Immature natural killer cell (primary cell): ENCODE measurements around the gene FAR2. TPM values are rescaled to one million over a fixed set of nuclear protein-coding genes. Genes with fewer than 3 reads are reported as not detected.
"Not testable (repeated sequence)": the region's sequence is repeated elsewhere in the genome, so short reads cannot be mapped to it uniquely, and the experiment has no call there.

Experiments used
- DNase-seq, 3 donors: peaks; one replicate each; pipeline ENCODE4 v3.0.0; 2022; ENCODE audit warnings: mixed read lengths in 1 of 3
- H3K27ac Mint-ChIP-seq, 6 donors: one replicate each; pipeline ENCODE4 v1.8.0; 2020; ENCODE audit warnings: mixed read lengths in 6 of 6, mild to moderate bottlenecking in 5 of 6, inconsistent platforms in 4 of 6, moderate library complexity in 3 of 6
- H3K27me3 Mint-ChIP-seq, 3 donors: one replicate each; pipeline ENCODE4 v1.8.0; 2020 to 2021; ENCODE audit warnings: low read depth in 3 of 3, mild to moderate bottlenecking in 3 of 3, mixed read lengths in 3 of 3, moderate library complexity in 3 of 3, inconsistent platforms in 1 of 3
- H3K36me3 Mint-ChIP-seq, 3 donors: one replicate each; pipeline ENCODE4 v1.8.0; 2020; ENCODE audit warnings: mixed read lengths in 3 of 3, inconsistent platforms in 2 of 3, mild to moderate bottlenecking in 2 of 3
- H3K4me1 Mint-ChIP-seq, 2 donors: one replicate each; pipeline ENCODE4 v1.8.0; 2020; ENCODE audit warnings: inconsistent platforms in 2 of 2, mild to moderate bottlenecking in 2 of 2, mixed read lengths in 2 of 2, moderate library complexity in 1 of 2
- H3K4me3 Mint-ChIP-seq, 5 donors: one replicate each; pipeline ENCODE4 v1.8.0; 2020; ENCODE audit warnings: mild to moderate bottlenecking in 5 of 5, mixed read lengths in 5 of 5, inconsistent platforms in 3 of 5, moderate library complexity in 3 of 5
- H3K9me3 Mint-ChIP-seq, 6 donors: one replicate each; pipeline ENCODE4 v1.8.0; 2020; ENCODE audit warnings: mild to moderate bottlenecking in 6 of 6, mixed read lengths in 6 of 6, inconsistent platforms in 4 of 6, moderate library complexity in 3 of 6
- polyA plus RNA-seq, 3 donors: library from polyadenylated mRNA; unstranded; fragments of 300-500 nt; fragmentation: Illumina TruSeq; gene quantifications; one replicate each; pipeline ENCODE4 v1.2.3, GENCODE V29; 2021

Gene FAR2
- polyA plus RNA-seq, 3 donors from 2014 or later, result 1.5 to 1.8 TPM; not detected in 1

DNA sequence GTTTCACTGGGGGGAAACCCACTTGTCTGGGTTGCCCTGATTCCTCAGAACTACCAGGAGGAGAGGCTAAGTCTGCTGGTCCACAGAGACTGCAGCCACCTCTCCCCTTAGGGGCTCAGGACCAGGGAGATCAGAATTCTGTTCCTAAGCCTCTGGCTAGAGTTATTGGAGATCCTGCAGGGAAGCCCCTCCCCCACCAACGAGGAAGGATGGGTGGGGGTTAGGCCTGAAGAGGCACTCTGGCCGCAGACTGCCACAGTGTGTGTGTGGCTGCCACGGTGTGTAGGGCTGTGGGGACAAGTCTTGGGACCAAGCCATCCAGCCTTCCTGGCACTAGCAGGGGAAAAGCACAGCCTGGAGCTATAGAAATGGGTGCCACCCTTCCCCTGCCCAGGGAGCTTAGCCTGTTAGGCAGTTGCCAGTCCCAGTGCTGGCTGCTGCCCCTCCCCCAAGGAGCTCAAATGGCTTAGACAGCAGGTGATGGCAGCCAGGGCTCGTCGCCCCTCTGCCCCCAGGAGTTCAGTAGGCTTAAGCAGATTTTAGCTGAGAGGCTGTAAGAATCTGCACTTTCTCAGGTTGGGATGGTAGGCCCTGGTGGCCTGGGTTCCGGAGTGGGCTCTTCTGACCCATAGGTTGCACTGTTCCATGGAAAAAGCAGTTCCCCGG is 124.2 kb downstream of the FAR2 start:
- no peak for DNase-seq
- H3K4me3 Mint-ChIP-seq, result no peak overlapping the region
- H3K27ac Mint-ChIP-seq, result no peak overlapping the region
- no peaks in the 10 kb centered on the region for H3K9me3 Mint-ChIP-seq
- no peaks in the 10 kb centered on the region for H3K4me1 Mint-ChIP-seq
- H3K36me3 Mint-ChIP-seq, result peaks cover 0 to 3% (median 0%) of the 10 kb centered on the region in 3 donors
- no peaks in the 10 kb centered on the region for H3K27me3 Mint-ChIP-seq

DNA sequence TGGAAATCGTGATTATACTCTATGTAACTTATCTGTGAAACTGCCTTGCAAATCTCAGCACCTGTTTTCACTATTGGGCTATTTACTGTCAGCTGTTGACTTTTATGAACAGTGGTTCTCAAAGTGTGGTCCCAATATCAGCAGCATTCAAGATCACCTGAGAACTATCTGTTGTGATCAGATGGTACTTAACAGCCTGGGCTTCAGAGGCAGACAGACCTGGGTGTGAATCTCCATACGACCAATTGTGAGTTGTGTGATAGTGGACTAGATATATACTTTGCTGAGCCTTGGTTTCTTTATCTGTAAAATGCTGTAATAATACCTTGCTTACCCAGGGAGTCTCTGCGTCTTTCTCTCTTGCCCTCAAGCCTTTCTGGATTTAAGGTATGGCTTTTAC is 126.8 kb downstream of the FAR2 start:
- no peaks in the 10 kb centered on the region for H3K27me3 Mint-ChIP-seq
- H3K27ac Mint-ChIP-seq, result no peak overlapping the region
- DNase-seq, result no peak
- no peaks in the 10 kb centered on the region for H3K4me1 Mint-ChIP-seq
- H3K4me3 Mint-ChIP-seq, result no peak overlapping the region
- peaks cover 0 to 3% (median 0%) of the 10 kb centered on the region in 3 donors for H3K36me3 Mint-ChIP-seq
- H3K9me3 Mint-ChIP-seq, result no peaks in the 10 kb centered on the region

DNA sequence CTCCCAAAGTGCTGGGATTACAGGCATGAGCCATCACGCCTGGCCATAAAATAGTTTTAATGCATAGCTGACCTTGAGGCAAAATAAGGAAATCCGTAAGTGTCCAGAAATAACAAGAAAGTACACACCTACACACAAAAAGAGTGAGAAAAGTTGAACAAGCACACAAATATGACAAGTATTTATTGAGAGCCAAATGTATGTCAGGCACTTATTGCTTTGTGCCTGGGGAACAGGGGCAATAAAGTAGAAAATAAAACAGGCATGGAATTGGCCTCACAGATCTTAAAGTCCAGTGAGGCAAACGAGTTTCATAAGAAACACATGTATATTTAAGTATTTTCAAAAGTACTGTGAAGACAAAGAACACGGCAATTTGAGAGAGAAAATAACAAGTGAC is 128.2 kb downstream of the FAR2 start:
- Mint-ChIP-seq H3K4me1 (no peaks in the 10 kb centered on the region), H3K9me3 (no peaks in the 10 kb centered on the region), H3K36me3 (peaks cover 0 to 3% (median 0%) of the 10 kb centered on the region in 3 donors), H3K27me3 (no peaks in the 10 kb centered on the region), H3K27ac (no peak overlapping the region), H3K4me3 (no peak overlapping the region)
- no peak for DNase-seq

DNA sequence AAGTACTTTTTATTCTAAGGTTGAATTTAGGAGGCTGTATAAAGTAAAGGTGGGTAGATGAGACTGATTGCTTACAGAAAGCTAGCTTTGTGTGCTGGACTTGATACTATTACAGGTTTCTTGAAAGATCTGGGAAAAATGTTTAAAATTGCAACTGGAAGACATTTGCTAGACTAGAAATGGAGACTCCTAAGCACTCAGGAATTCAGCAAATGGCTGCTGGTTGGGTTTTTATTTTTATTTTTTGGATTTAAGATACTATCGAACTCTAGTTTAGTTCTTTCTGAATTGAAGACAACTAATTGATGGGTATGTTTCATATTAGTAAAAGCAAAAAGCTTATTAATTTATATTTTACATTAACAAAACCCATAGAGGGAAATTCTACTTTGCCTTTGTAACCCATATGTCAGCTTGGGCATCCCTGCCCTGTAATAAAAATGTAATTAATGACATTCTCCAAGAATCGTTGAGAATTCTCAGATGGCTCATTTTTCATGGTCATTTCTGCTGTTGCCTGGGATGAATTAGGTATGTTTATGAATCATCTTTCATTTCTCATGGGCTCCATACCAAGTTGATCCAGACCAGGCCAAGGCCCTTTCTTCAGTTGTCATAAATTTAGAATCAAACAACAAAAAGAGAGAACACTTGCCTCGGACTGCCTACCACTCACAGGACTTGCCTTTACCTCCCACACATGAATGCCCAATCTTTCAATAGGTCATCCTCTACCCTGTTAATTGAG is 129.8 kb downstream of the FAR2 start:
- H3K9me3 Mint-ChIP-seq, result no peaks in the 10 kb centered on the region
- H3K27me3 Mint-ChIP-seq, result no peaks in the 10 kb centered on the region
- no peak for DNase-seq
- H3K4me1 Mint-ChIP-seq, result no peaks in the 10 kb centered on the region
- H3K27ac Mint-ChIP-seq, result no peak overlapping the region
- no peak overlapping the region for H3K4me3 Mint-ChIP-seq
- H3K36me3 Mint-ChIP-seq, result peaks cover 0 to 3% (median 0%) of the 10 kb centered on the region in 3 donors

DNA sequence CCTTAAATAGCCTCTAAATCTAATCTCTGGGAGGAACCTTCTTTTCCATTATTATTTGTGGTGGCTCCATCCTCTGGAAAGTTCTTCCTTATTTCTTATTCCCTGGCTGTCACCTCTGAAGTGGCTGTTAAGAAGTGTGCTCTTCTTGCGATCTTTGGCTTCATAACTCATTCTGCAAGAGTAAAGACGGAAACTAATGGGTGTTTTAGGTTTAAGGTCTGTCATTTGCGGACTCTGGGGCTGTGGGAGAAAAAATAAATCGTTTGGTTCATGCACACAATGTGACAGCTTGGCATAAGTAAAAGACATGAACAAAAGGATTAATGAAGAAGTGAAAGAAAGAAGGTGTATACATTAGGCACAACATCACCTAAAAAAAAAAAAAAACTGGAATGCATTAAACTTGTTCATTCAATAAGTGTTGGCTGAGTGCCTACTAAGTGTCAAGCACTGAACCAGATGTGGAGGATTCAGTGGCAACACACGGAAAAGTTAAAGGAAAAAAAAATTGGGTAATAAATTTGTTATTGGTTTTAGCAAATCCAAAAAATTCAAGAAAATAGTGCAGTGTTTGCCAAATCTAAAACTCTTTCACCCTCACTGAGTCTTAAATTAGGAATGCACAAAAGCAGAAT is 132.4 kb downstream of the FAR2 start:
- H3K27ac Mint-ChIP-seq, result no peak overlapping the region

DNA sequence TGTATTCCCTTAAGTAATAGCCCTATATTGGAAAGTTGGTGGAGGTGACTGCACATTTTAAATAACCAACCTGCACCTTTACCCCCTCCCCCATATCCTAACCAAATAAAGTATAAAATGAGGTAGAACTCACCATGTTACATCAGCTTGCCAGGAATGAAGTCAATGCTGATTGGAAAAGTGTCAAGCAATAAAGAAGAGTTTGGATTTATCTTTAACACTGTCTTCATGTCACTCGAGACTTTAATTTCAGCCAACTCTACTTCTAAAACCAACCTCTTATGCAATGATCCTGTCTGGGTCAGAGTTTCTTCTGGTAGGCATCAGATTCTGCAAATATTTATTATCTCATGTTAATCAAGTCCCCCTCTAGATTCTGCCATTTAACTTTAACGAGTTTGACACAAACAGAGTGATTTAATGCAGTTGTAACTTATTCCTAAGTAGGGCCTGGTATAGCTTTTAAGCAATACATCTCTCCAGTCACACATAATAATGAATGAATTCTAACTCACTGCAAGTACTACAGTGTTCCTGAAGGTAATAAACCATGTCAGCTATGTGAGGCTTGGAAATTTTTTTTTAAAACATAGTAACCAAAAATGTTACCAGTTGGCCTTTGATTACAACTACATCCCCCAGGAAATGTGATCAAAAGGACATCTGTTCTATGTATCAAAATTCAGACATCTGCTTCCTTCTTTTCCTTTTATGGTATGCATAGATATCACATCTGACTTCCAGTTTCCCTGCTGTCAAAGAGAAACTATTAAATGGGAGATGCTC is 133.1 kb downstream of the FAR2 start:
- no peaks in the 10 kb centered on the region for H3K36me3 Mint-ChIP-seq
- no peaks in the 10 kb centered on the region for H3K27me3 Mint-ChIP-seq
- no peaks in the 10 kb centered on the region for H3K4me1 Mint-ChIP-seq
- H3K27ac Mint-ChIP-seq, result no peak overlapping the region
- no peak overlapping the region for H3K4me3 Mint-ChIP-seq
- no peaks in the 10 kb centered on the region for H3K9me3 Mint-ChIP-seq
- no peak for DNase-seq

More for the DNA sequence above, 132.4 kb downstream of the FAR2 start:
- Mint-ChIP-seq H3K4me3 (no peak overlapping the region), H3K27me3 (no peaks in the 10 kb centered on the region), H3K36me3 (no peaks in the 10 kb centered on the region), H3K4me1 (no peaks in the 10 kb centered on the region), H3K9me3 (no peaks in the 10 kb centered on the region)
- DNase-seq, result no peak

DNA sequence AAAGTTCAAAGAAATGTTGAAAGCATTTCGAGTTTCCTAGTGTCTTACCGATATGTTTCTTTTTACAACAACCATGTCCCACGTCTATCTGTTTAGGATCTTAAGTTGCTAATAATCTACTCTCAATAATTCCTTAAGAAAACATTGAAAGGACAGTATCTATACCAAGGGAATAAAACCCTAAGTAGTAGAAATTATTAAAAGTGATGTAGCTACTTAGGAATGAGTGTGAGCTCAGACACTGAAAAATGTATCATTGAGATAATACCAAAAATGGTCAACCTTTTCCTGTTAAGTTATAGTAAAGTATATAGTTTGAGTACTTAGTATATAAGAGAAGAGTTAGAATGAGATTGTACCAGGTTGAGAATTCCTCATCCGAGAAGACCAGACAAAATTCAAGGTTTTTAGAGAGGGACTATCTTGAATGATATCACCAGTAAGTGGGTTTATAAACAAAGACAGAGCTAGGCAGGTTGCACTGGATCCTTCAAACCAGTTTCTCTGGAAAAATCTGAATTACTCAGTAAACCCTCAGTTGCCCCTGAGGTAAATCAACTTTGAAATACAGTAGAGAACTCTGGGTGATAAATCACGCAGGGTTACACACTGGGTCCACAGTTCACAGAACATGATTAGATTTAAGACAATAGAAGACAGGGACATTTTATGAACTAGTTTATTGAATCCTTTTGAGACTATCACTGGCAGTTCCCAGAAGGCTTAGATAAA is 135.1 kb downstream of the FAR2 start:
- H3K27ac Mint-ChIP-seq, result no peak overlapping the region
- DNase-seq, result no peak
- no peak overlapping the region for H3K4me3 Mint-ChIP-seq
- no peaks in the 10 kb centered on the region for H3K4me1 Mint-ChIP-seq
- peaks cover 0 to 1% (median 0%) of the 10 kb centered on the region in 3 donors for H3K36me3 Mint-ChIP-seq
- H3K27me3 Mint-ChIP-seq, result no peaks in the 10 kb centered on the region
- no peaks in the 10 kb centered on the region for H3K9me3 Mint-ChIP-seq

DNA sequence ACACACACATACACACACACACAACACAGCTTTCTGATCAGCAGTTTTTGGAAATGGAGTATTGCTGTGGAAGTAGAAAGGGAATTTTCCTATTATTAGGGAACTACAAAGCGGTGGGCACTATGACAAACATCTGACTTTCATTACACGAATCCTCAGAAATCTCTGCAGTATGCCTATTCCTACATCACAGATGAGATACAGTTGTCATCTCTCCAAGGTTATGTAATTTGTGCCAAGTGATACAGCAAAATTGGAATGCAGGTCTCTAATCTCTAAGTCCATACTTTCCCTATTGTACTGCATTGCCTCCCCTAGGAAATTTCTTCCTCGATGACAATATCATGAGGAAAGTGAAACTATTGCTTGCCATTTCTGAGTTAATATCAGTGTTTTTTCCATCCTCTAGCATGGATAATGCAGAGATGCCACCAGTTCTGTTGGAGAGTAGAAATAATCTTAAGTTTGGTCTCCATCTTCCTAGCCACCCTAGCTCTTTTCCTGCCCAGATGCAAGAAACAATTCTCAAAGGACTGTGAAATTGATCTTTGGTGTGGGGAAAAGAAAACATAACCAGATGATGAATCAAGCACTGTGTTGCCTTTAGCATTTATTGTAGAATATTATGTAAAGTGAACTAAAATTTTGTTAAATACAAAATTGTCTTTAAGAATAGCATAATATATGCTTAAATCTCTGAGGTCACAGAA is 137.2 kb downstream of the FAR2 start:
- no peak for DNase-seq
- no peak overlapping the region for H3K27ac Mint-ChIP-seq
- no peaks in the 10 kb centered on the region for H3K9me3 Mint-ChIP-seq
- no peaks in the 10 kb centered on the region for H3K4me1 Mint-ChIP-seq
- H3K4me3 Mint-ChIP-seq, result no peak overlapping the region
- H3K27me3 Mint-ChIP-seq, result no peaks in the 10 kb centered on the region
- H3K36me3 Mint-ChIP-seq, result peaks cover 0 to 5% (median 5%) of the 10 kb centered on the region in 3 donors

DNA sequence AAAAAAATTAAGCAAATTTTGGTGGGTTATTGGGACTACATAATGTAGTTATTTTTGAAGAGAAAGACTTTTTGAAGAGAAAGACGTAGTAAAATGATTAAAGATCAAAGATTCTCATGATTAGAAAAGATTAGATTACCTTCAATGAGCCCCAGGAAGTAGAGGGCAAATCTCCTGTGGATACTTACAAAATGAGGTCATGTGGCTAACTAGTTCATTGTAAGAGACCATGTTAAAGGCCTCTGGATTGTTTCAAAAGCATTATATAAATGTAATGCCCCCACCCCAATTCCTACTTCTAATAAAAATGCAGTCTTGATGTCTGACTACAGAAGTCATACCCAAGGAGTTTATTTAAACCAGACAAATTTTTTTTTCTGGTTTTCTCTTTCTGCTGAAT is 138.5 kb downstream of the FAR2 start:
- no peaks in the 10 kb centered on the region for H3K4me1 Mint-ChIP-seq
- no peak overlapping the region for H3K4me3 Mint-ChIP-seq
- H3K9me3 Mint-ChIP-seq, result no peaks in the 10 kb centered on the region
- H3K27me3 Mint-ChIP-seq, result no peaks in the 10 kb centered on the region
- peaks cover 0 to 5% (median 5%) of the 10 kb centered on the region in 3 donors for H3K36me3 Mint-ChIP-seq
- H3K27ac Mint-ChIP-seq, result no peak overlapping the region
- no peak for DNase-seq

DNA sequence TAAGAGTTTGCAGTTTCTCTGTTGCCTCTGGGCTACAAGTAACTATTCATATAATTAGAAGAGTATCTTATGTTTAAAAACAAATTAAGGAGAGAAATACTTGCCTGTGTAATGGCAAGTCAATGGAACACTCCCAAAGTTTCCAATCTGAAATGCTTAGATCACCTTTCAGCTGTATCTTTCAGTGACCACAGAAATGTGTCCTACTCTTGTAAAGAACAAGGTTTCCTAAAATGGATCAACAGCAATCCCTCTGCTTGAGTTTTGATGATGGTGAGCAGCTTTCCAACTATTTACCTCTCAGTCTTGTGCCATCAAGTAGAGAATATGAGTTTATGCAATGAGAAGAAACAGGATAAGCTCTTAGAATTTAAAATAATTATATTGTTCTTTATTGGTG is 139.0 kb downstream of the FAR2 start:
- Mint-ChIP-seq H3K9me3 (no peaks in the 10 kb centered on the region), H3K4me3 (no peak overlapping the region), H3K27me3 (no peaks in the 10 kb centered on the region), H3K27ac (no peak overlapping the region), H3K4me1 (no peaks in the 10 kb centered on the region), H3K36me3 (peaks cover 0 to 5% (median 5%) of the 10 kb centered on the region in 3 donors)
- no peak for DNase-seq

DNA sequence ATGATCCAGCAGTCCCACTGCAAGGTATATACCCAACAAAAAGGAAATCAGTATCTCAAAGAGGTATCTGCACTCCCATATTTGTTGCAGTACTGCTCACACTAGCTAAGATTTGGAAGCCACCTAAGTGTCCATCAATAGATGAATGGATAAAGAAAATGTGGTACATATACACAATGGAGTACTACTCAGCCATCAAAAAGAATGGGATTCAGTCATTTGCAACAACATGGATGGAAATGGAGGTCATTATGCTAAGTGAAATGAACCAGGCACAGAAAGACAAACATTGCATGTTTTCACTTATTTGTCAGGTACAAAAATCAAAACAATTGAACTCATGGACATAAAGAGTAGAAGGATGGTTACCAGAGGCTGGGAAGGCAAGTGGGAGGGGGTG is 141.4 kb downstream of the FAR2 start:
- H3K4me3 Mint-ChIP-seq, H3K9me3 Mint-ChIP-seq, H3K4me1 Mint-ChIP-seq, DNase-seq, H3K27me3 Mint-ChIP-seq, H3K36me3 Mint-ChIP-seq, H3K27ac Mint-ChIP-seq: not testable (repeated sequence)

DNA sequence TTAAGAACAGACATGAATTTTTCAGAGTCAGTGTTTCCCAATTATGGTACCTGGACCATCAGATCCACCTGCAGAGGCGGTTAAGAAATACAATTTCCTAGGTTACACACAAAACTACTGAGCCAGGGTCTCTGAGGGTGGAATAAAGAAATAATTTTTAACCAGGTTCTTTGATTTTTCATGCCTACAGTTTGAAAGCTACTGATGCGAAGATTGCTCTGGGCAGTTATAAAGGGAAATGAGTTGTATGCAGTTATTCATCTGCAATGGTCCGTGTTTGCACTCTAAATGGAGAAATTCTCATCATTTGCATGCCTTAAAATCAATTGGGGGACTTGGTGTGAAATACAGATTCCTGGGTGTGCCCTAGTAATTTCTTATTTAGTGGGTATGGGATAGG is 142.1 kb downstream of the FAR2 start:
- no peaks in the 10 kb centered on the region for H3K4me1 Mint-ChIP-seq
- no peak for DNase-seq
- H3K27me3 Mint-ChIP-seq, result no peaks in the 10 kb centered on the region
- H3K27ac Mint-ChIP-seq, result no peak overlapping the region
- H3K36me3 Mint-ChIP-seq, result peaks cover 0 to 5% (median 5%) of the 10 kb centered on the region in 3 donors
- H3K4me3 Mint-ChIP-seq, result no peak overlapping the region
- H3K9me3 Mint-ChIP-seq, result no peaks in the 10 kb centered on the region

DNA sequence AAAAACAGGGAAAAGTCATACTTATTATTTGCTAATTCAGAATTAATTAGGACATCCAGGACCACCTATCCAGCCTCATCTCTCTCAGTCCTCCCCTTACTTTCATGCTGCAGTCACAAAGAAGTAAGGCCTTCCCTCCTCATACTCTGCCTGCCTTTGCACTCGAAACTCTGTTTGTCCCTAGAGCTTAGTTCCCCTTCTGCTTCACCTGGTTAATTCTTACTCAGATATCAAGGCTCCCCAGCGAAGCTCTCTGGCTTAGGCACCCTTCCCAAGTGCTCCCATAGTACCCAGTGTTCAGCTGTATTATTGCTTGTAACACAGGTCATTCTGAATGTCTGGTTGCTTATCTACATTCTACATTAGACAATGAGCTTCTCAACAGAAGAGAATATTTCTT is 150.6 kb downstream of the FAR2 start:
- H3K27me3 Mint-ChIP-seq, result peaks cover 0 to 5% (median 0%) of the 10 kb centered on the region in 3 donors
- no peak overlapping the region for H3K27ac Mint-ChIP-seq
- H3K9me3 Mint-ChIP-seq, result no peaks in the 10 kb centered on the region
- H3K4me3 Mint-ChIP-seq, result no peak overlapping the region
- H3K36me3 Mint-ChIP-seq, result no peaks in the 10 kb centered on the region
- DNase-seq, result no peak
- H3K4me1 Mint-ChIP-seq, result no peaks in the 10 kb centered on the region
